Measurements from ENCODE around the gene CLTB. TPM values are rescaled to one million over a fixed set of nuclear protein-coding genes. Genes with fewer than 3 reads are reported as not detected.

CLTB gene
- total and polyA plus RNA-seq, 2 of the 8 experiments (the other 6 are each of a cell fraction or from before 2014, with no cell fraction given) = 25.9 to 34.9 TPM

DNA sequence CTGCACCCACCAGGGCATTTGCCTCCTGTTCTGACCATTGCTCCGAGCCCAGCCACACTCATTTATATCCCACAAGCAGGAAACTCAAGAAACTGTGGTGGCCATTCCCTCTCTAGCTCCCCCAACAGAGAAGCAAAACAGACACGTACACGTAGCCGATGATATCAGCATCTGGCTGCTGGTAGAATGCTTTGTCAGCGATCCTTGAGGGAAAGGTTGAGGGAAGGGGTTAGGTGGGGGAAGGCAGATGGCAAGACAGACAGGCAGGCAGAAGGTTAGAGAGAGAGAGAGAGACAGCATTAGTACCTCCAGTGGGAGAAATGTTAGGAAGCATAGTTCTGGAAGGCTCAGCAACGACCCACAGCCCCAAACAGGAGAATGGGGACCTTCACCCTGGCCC lies 20.0 kb downstream of the CLTB start:
- 76% methylated on average over 6 of the region's 6 CpGs; no CpG with 5 or more reads in 1 of the 2 experiments for WGBS, 2 experiments (ENCODE audit: extremely low coverage in 1 of 2, insufficient coverage in 1 of 2, insufficient read length in 1 of 2, insufficient replicate concordance in 2 of 2, low coverage in 1 of 2, low lambda C conversion rate in 2 of 2, missing lambda C conversion rate in 1 of 2)
- no peak overlapping the region for H2BK20ac ChIP-seq (ENCODE audit: low read length)
- H3K4ac ChIP-seq (replicated peaks; ENCODE audit: insufficient read length, low read depth, low read length) = no peak overlapping the region
- CTCF ChIA-PET (ENCODE audit: partially characterized antibody) = interaction anchor here (7.9 kb wide), 1 partner anchor 10 kb away, joined by 83 read pairs; no protein-coding TSS in a partner anchor
- TF ChIP-seq MAFK (IDR thresholded peaks at IDR 0.05; ENCODE audit: low read depth, low read length) = peak; percentile 33; the same call in 1 of the 2 replicates
- no peak for TF ChIP-seq CBX5 (IDR thresholded peaks at IDR 0.05; ENCODE audit: low read depth, low read length)
- no peaks in the 10 kb centered on the region; a peak in 1 of 8 replicates for H3K36me3 ChIP-seq (ENCODE audit: control insufficient read depth in 2 of 4, insufficient read depth in 4 of 4, low read length in 3 of 4)
- H3K27me3 ChIP-seq (replicated peaks in 1 of 4; ENCODE audit: control insufficient read depth in 3 of 4, extremely low read depth in 1 of 4, insufficient read depth in 3 of 4, low read length in 3 of 4) = no peaks in the 10 kb centered on the region
- no peak overlapping the region for H3K4me2 ChIP-seq (ENCODE audit: insufficient read depth in 1 of 2, low read depth in 2 of 2, low read length in 2 of 2)
- no peak overlapping the region for H4K91ac ChIP-seq (replicated peaks; ENCODE audit: insufficient read length, low read length)
- no peak overlapping the region for H3K56ac ChIP-seq (replicated peaks; ENCODE audit: insufficient read length, low read depth, low read length)
- H2BK5ac ChIP-seq (ENCODE audit: low read depth, low read length) = no peak overlapping the region
- no peak overlapping the region for H3K18ac ChIP-seq (ENCODE audit: extremely low read depth, low read length)
- H3K14ac ChIP-seq (ENCODE audit: insufficient read length) = no peak overlapping the region
- no peaks in the 10 kb centered on the region for H3K4me1 ChIP-seq (replicated peaks in 1 of 4; ENCODE audit: control insufficient read depth in 3 of 4, insufficient read depth in 4 of 4, low read length in 3 of 4)
- no peak for FAIRE-seq
- H2BK15ac ChIP-seq (ENCODE audit: low read length) = no peak overlapping the region
- H3K9ac ChIP-seq (replicated peaks in 1 of 4; ENCODE audit: extremely low read depth in 1 of 4, low read depth in 3 of 4, low read length in 3 of 4) = no peak overlapping the region
- H4K5ac ChIP-seq (ENCODE audit: insufficient read length, low read depth, low read length) = no peak overlapping the region
- H3K27ac ChIP-seq (ENCODE audit: low read depth, low read length) = no peak overlapping the region
- H3K23me2 ChIP-seq (ENCODE audit: low read depth, low read length) = no peaks in the 10 kb centered on the region
- POLR2A ChIA-PET (ENCODE audit: partially characterized antibody) = interaction anchor here (1.0 to 10.2 kb wide), 3 partner anchors 8 to 10 kb away, joined by 3 to 57 read pairs (median 4); partner anchors contain the start of gene NOP16
- H3K9me3 ChIP-seq (ENCODE audit: insufficient read depth in 2 of 2, low read depth in 1 of 2, low read length in 1 of 2) = no peaks in the 10 kb centered on the region
- H3K79me2 ChIP-seq (ENCODE audit: control insufficient read depth in 1 of 2, insufficient read depth in 2 of 2, low read length in 2 of 2) = no peaks in the 10 kb centered on the region
- H3K23ac ChIP-seq (ENCODE audit: insufficient read length) = no peak overlapping the region
- H4K20me1 ChIP-seq (replicated peaks in 1 of 2; ENCODE audit: control insufficient read depth in 1 of 2, insufficient read depth in 2 of 2, low read length in 2 of 2) = peaks cover 0 to 1% of the 10 kb centered on the region in 2 experiments
- H3K4me3 ChIP-seq (ENCODE audit: extremely low read depth in 1 of 4, insufficient read depth in 2 of 4, low read depth in 3 of 4, low read length in 4 of 4) = no peak overlapping the region
- H2AK5ac ChIP-seq (ENCODE audit: low read depth, low read length) = no peak overlapping the region
- H2BK12ac ChIP-seq (ENCODE audit: low read depth, low read length) = no peak overlapping the region
- no peak overlapping the region for H2BK120ac ChIP-seq (replicated peaks; ENCODE audit: low read depth, low read length)
- no peaks in the 10 kb centered on the region for H3K79me1 ChIP-seq (ENCODE audit: low read depth, low read length)
- H4K8ac ChIP-seq (ENCODE audit: extremely low read depth, insufficient read depth, low read length) = no peak overlapping the region
- H2AFZ ChIP-seq (ENCODE audit: low read length) = no peak overlapping the region
- no peak for DNase-seq (ENCODE audit: low read depth in 1 of 2, low spot score in 2 of 2)

Data from H1 (cell line).